Liver (tissue), 9 donors: ENCODE data around the gene SIGLEC10. TPM values are rescaled to one million over a fixed set of nuclear protein-coding genes. Genes with fewer than 3 reads are reported as not detected.

Experiments
- DNase-seq: peaks from one replicate; pipeline ENCODE4 v3.0.0-alpha.2; 2017; ENCODE audit warnings: low spot score
- H3K27ac ChIP-seq, 2 donors: one replicate each; pipeline ENCODE4 v1.7.0; 2013; ENCODE audit warnings: inconsistent platforms in 2 of 2, low read length in 2 of 2, control low read depth in 1 of 2, low read depth in 1 of 2, mild to moderate bottlenecking in 1 of 2
- H3K27me3 ChIP-seq, 4 donors: one replicate each; pipeline versions ENCODE4 v1.6.1 to v1.7.0; 2013; ENCODE audit warnings: low read length in 3 of 4, inconsistent platforms in 1 of 4, mild to moderate bottlenecking in 1 of 4, moderate library complexity in 1 of 4; ENCODE audit not compliant: control insufficient read depth in 4 of 4, insufficient read depth in 4 of 4
- H3K36me3 ChIP-seq, 4 donors: one replicate each; pipeline versions ENCODE4 v1.6.1 to v1.7.0; 2013; ENCODE audit warnings: low read length in 3 of 4, mild to moderate bottlenecking in 3 of 4, low read depth in 1 of 4, moderate library complexity in 1 of 4; ENCODE audit not compliant: control insufficient read depth in 4 of 4, insufficient read depth in 3 of 4
- H3K4me1 ChIP-seq, 4 donors: one replicate each; pipeline versions ENCODE4 v1.6.1 to v1.7.0; 2013; ENCODE audit warnings: low read length in 3 of 4, mild to moderate bottlenecking in 3 of 4, moderate library complexity in 1 of 4; ENCODE audit not compliant: control insufficient read depth in 4 of 4, insufficient read depth in 4 of 4
- H3K4me3 ChIP-seq, 3 donors: one replicate each; pipeline versions ENCODE4 v1.6.1 to v1.7.0; 2013; ENCODE audit warnings: low read length in 3 of 3, control low read depth in 1 of 3, low read depth in 1 of 3, mild to moderate bottlenecking in 1 of 3
- H3K9ac ChIP-seq, 2 donors: one replicate each; pipeline ENCODE4 v1.7.0; 2013; ENCODE audit warnings: low read length in 2 of 2, mild to moderate bottlenecking in 2 of 2, moderate library complexity in 2 of 2, control low read depth in 1 of 2, low read depth in 1 of 2
- H3K9me3 ChIP-seq, 4 donors: one replicate each; pipeline versions ENCODE4 v1.6.1 to v1.7.0; 2013; ENCODE audit warnings: low read length in 3 of 4; ENCODE audit not compliant: control insufficient read depth in 4 of 4
- EGR1 ChIP-seq, 2 donors: IDR thresholded peaks; 2 replicates each; pipeline ENCODE4 v1.6.1; 2016 to 2018; ENCODE audit warnings: antibody characterized with exemption in 2 of 2, low read depth in 2 of 2
- FOXA1 ChIP-seq: IDR thresholded peaks from 2 replicates; pipeline ENCODE4 v1.6.1; 2016; ENCODE audit warnings: antibody characterized with exemption
- GABPA ChIP-seq, 2 donors: IDR thresholded peaks in 1 of 2; conservative IDR thresholded peaks in 1 of 2; 2 replicates each; pipeline ENCODE4 v1.6.1; 2016; ENCODE audit warnings: antibody characterized with exemption in 2 of 2, mild to moderate bottlenecking in 1 of 2, moderate library complexity in 1 of 2
- HNF4A ChIP-seq, 2 donors: conservative IDR thresholded peaks; 2 replicates each; pipeline ENCODE4 v1.6.1; 2016; ENCODE audit warnings: antibody characterized with exemption in 2 of 2, mild to moderate bottlenecking in 2 of 2
- JUND ChIP-seq, 2 donors: IDR thresholded peaks; 2 replicates each; pipeline ENCODE4 v1.6.1; 2016; ENCODE audit warnings: antibody characterized with exemption in 2 of 2
- NR2F2 ChIP-seq: IDR thresholded peaks from 2 replicates; pipeline ENCODE4 v1.6.1; 2016; ENCODE audit warnings: antibody characterized with exemption
- RAD21 ChIP-seq, 2 donors: IDR thresholded peaks; 2 replicates each; pipeline ENCODE4 v1.6.1; 2016; ENCODE audit warnings: antibody characterized with exemption in 2 of 2, mild to moderate bottlenecking in 2 of 2
- RXRA ChIP-seq, 2 donors: IDR thresholded peaks; 2 replicates each; pipeline ENCODE4 v1.6.1; 2017 to 2018; ENCODE audit warnings: antibody characterized with exemption in 2 of 2, mild to moderate bottlenecking in 1 of 2
- SP1 ChIP-seq: IDR thresholded peaks from 2 replicates; pipeline ENCODE4 v1.6.1; 2018; ENCODE audit warnings: antibody characterized with exemption, mild to moderate bottlenecking
- TAF1 ChIP-seq: conservative IDR thresholded peaks from 2 replicates; pipeline ENCODE4 v1.6.1; 2016; ENCODE audit warnings: antibody characterized with exemption, mild to moderate bottlenecking
- YY1 ChIP-seq: IDR thresholded peaks from 2 replicates; pipeline ENCODE4 v1.6.1; 2016; ENCODE audit warnings: antibody characterized with exemption, mild to moderate bottlenecking
- WGBS: extraction: QIAGEN DNeasy Blood & Tissue Kit; methylation state at CpG from one replicate; pipeline ENCODE4 v1.1.7; 2013; 5-methylcytosine and 5-hydroxymethylcytosine counted together
- polyA plus RNA-seq, 2 donors: library from polyadenylated mRNA; stranded (reverse) in 1 of 2; unstranded in 1 of 2; fragments of 200-250 nt in 1 of 2; fragments of >200 nt in 1 of 2; fragmentation: Nextera tagmentation in 1 of 2; extraction: Ambion mirVana in 1 of 2; gene quantifications; one replicate each; pipeline versions ENCODE4 v1.2.1 to v1.2.3, GENCODE V29; 2013 to 2015
- total RNA-seq, 2 donors: library from RNA; depleted of rRNA; stranded (reverse); fragments of >200 nt; gene quantifications; one replicate each; pipeline ENCODE4 v1.2.3, GENCODE V29; 2014
- TF ChIP-seq, protein P1 (sequence below): IDR thresholded peaks from 2 replicates; pipeline ENCODE4 v1.6.1; 2016; ENCODE audit warnings: antibody characterized with exemption
- TF ChIP-seq, protein P2 (sequence below): IDR thresholded peaks from 2 replicates; pipeline ENCODE4 v1.6.1; 2016; ENCODE audit warnings: antibody characterized with exemption, mild to moderate bottlenecking
- TF ChIP-seq, protein P3 (sequence below): fragments of 150-350 bp; IDR thresholded peaks from 2 replicates; pipeline ENCODE4 v1.5.1; 2017; ENCODE audit warnings: improper control_type of control experiment, low read depth, low read length; ENCODE audit not compliant: missing input control
- TF ChIP-seq, protein P4 (sequence below): IDR thresholded peaks from 2 replicates; pipeline ENCODE4 v1.6.1; 2016; ENCODE audit warnings: antibody characterized with exemption
- TF ChIP-seq, protein P5 (sequence below): IDR thresholded peaks from 2 replicates; pipeline ENCODE4 v1.6.1; 2016; ENCODE audit warnings: antibody characterized with exemption
- donor health status: healthy.
- donor health status: healthy.
- donor health status: healthy.
- donor health status: healthy.
- donor health status: healthy.

SIGLEC10 gene
- total and polyA plus RNA-seq, 4 donors, result 1.7 to 8.4 (median 6.5) TPM

DNA sequence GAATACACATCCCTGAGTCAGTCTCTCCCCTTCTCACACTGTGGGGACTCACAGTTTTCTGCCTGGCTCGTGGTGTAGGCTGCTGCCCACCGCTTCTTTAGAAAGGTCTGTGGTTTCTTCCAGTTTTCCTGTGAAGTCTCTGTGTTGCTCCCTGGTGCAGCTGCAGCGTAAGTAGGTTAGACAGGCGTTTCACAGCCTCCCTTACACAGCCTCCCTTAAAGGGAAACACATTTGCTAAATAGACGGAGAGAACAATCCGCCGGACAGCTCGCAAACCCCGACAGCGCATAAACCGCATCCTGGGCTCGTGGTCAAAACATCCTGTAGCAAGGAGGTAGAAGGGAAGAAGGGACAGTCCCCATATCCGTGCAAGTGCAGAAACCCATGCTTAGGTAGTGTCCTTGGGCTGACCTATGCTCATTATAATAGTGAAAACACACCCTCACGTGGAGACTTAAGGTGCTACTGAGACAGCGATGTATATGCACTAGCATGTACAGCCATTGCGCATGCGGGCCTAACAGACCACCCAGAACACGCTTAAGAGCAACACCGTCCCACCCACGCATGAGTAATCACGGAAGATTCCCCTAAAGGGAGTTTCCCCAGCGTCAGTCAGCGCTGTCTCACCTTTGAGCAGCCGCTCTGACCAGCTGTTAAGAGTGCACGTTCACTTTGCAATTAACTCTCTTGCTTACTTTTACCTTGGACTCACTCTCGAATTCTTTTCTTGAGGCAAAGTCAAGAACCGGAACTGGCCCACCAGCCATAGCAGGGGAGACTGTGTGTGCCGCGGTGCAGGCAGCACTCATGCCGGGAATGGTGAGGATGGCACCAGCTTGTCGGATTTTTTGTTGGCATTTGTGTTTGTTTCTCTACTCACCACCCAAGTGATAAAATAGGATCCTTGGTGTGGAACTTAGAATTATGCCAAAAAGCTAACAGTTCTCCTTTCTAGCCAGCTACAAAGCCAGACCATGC lies 24.3 kb upstream of the SIGLEC10 start:
- H3K9ac ChIP-seq, result no peak overlapping the region
- no peaks in the 10 kb centered on the region for H3K4me1 ChIP-seq
- TF ChIP-seq EGR1 (IDR thresholded peaks at IDR 0.05; ENCODE audit: low read depth in 2 of 2), result no peak
- no peak for TF ChIP-seq RXRA (IDR thresholded peaks at IDR 0.05)
- H3K9me3 ChIP-seq, result no peaks in the 10 kb centered on the region
- DNase-seq, result no peak
- no peaks in the 10 kb centered on the region for H3K27me3 ChIP-seq
- no peak overlapping the region for H3K27ac ChIP-seq
- 57% methylated on average over 31 of the region's 31 CpGs for WGBS
- no peaks in the 10 kb centered on the region for H3K36me3 ChIP-seq
- no peak overlapping the region for H3K4me3 ChIP-seq

DNA sequence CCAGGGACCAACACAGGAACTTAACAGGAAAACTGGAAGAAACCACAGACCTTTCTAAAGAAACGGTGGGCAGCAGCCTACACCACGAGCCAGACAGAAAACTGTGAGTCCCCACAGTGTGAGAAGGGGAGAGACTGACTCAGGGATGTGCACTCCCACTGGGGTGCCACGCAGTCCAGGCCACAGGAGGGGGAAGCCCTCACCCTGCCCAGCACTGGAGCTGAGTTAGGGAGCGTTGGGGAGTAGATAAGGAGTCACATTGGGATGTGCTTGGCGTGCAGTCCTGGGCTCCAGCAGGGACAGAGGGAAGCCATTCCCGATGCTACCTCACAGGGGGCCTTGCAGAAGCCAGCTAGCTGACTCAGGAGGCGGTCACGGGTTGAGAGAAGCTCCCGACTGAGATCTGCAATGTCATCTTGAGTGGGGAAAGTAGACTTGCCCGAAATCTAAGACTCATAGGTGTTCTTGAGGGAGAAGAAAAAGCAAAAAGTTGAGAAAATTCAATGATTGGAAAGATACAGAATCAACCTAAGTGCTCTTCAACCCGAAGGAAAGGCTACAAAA lies 23.5 kb upstream of the SIGLEC10 start:
- TF ChIP-seq, protein P1, sequence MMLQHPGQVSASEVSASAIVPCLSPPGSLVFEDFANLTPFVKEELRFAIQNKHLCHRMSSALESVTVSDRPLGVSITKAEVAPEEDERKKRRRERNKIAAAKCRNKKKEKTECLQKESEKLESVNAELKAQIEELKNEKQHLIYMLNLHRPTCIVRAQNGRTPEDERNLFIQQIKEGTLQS, result no peak
- TF ChIP-seq SP1, result no peak
- TF ChIP-seq JUND (IDR thresholded peaks at IDR 0.05), result no peak
- TF ChIP-seq YY1, result no peak
- no peak for TF ChIP-seq EGR1 (IDR thresholded peaks at IDR 0.05; ENCODE audit: low read depth in 2 of 2)
- DNase-seq, result no peak
- Histone ChIP-seq H3K27me3 (no peaks in the 10 kb centered on the region), H3K9me3 (no peaks in the 10 kb centered on the region), H3K4me3 (no peak overlapping the region), H3K36me3 (no peaks in the 10 kb centered on the region), H3K9ac (no peak overlapping the region), H3K27ac (no peak overlapping the region), H3K4me1 (no peaks in the 10 kb centered on the region)
- 39% methylated on average over 11 of the region's 11 CpGs for WGBS

DNA sequence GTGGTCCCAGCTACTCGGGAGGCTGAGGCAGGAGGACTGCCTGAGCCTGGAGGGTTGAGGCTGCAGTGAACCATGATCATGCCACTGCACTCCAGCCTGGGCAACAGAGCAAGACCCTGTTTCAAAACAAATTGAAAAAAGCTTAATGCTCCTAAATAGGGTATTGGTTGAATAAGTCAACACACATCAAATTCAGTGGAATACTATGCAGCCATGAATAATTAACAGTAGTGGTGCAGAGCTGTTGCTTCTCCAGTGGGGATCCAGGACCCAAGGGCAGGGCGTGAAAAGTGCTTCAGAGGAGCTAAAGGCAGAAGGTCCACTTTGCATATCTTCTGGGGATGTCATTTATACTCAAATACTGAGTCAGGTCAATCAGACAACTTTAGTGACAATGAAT lies 22.6 kb upstream of the SIGLEC10 start:
- H3K27me3 ChIP-seq, result no peaks in the 10 kb centered on the region
- H3K36me3 ChIP-seq, result no peaks in the 10 kb centered on the region
- H3K9ac ChIP-seq, result no peak overlapping the region
- no peak overlapping the region for H3K4me3 ChIP-seq
- WGBS, result 71% methylated on average over 2 of the region's 2 CpGs
- TF ChIP-seq RAD21 (IDR thresholded peaks at IDR 0.05) (no peak), HNF4A (conservative IDR thresholded peaks at IDR 0.05) (no peak), JUND (IDR thresholded peaks at IDR 0.05) (no peak), RXRA (IDR thresholded peaks at IDR 0.05) (no peak), NR2F2 (no peak), EGR1 (IDR thresholded peaks at IDR 0.05; ENCODE audit: low read depth in 2 of 2) (no peak), TAF1 (no peak), SP1 (no peak), FOXA1 (no peak), GABPA (IDR thresholded peaks at IDR 0.05 in 1 of 2, conservative IDR thresholded peaks at IDR 0.05 in 1 of 2) (no peak), YY1 (no peak)
- TF ChIP-seq, protein P2, sequence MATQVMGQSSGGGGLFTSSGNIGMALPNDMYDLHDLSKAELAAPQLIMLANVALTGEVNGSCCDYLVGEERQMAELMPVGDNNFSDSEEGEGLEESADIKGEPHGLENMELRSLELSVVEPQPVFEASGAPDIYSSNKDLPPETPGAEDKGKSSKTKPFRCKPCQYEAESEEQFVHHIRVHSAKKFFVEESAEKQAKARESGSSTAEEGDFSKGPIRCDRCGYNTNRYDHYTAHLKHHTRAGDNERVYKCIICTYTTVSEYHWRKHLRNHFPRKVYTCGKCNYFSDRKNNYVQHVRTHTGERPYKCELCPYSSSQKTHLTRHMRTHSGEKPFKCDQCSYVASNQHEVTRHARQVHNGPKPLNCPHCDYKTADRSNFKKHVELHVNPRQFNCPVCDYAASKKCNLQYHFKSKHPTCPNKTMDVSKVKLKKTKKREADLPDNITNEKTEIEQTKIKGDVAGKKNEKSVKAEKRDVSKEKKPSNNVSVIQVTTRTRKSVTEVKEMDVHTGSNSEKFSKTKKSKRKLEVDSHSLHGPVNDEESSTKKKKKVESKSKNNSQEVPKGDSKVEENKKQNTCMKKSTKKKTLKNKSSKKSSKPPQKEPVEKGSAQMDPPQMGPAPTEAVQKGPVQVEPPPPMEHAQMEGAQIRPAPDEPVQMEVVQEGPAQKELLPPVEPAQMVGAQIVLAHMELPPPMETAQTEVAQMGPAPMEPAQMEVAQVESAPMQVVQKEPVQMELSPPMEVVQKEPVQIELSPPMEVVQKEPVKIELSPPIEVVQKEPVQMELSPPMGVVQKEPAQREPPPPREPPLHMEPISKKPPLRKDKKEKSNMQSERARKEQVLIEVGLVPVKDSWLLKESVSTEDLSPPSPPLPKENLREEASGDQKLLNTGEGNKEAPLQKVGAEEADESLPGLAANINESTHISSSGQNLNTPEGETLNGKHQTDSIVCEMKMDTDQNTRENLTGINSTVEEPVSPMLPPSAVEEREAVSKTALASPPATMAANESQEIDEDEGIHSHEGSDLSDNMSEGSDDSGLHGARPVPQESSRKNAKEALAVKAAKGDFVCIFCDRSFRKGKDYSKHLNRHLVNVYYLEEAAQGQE, result no peak
- TF ChIP-seq, protein P3, sequence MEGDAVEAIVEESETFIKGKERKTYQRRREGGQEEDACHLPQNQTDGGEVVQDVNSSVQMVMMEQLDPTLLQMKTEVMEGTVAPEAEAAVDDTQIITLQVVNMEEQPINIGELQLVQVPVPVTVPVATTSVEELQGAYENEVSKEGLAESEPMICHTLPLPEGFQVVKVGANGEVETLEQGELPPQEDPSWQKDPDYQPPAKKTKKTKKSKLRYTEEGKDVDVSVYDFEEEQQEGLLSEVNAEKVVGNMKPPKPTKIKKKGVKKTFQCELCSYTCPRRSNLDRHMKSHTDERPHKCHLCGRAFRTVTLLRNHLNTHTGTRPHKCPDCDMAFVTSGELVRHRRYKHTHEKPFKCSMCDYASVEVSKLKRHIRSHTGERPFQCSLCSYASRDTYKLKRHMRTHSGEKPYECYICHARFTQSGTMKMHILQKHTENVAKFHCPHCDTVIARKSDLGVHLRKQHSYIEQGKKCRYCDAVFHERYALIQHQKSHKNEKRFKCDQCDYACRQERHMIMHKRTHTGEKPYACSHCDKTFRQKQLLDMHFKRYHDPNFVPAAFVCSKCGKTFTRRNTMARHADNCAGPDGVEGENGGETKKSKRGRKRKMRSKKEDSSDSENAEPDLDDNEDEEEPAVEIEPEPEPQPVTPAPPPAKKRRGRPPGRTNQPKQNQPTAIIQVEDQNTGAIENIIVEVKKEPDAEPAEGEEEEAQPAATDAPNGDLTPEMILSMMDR, result no peak
- TF ChIP-seq, protein P4, sequence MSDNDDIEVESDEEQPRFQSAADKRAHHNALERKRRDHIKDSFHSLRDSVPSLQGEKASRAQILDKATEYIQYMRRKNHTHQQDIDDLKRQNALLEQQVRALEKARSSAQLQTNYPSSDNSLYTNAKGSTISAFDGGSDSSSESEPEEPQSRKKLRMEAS, result no peak
- TF ChIP-seq, protein P5, sequence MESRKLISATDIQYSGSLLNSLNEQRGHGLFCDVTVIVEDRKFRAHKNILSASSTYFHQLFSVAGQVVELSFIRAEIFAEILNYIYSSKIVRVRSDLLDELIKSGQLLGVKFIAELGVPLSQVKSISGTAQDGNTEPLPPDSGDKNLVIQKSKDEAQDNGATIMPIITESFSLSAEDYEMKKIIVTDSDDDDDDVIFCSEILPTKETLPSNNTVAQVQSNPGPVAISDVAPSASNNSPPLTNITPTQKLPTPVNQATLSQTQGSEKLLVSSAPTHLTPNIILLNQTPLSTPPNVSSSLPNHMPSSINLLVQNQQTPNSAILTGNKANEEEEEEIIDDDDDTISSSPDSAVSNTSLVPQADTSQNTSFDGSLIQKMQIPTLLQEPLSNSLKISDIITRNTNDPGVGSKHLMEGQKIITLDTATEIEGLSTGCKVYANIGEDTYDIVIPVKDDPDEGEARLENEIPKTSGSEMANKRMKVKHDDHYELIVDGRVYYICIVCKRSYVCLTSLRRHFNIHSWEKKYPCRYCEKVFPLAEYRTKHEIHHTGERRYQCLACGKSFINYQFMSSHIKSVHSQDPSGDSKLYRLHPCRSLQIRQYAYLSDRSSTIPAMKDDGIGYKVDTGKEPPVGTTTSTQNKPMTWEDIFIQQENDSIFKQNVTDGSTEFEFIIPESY, result no peak
- TF ChIP-seq, protein P1, result no peak
- DNase-seq, result no peak
- no peaks in the 10 kb centered on the region for H3K4me1 ChIP-seq
- no peaks in the 10 kb centered on the region for H3K9me3 ChIP-seq
- no peak overlapping the region for H3K27ac ChIP-seq
